Neuronal stem cell (in vitro differentiated cells): Measurements from ENCODE around the gene FHIT.

Source experiments
- DNase-seq: peaks from one replicate; pipeline ENCODE4 v3.0.0-alpha.2; 2013; ENCODE audit warnings: low spot score
- H2AFZ ChIP-seq: one replicate; pipeline ENCODE4 v1.6.1; 2013; ENCODE audit warnings: mild to moderate bottlenecking, low read length, inconsistent platforms
- H2AK5ac ChIP-seq: 2 replicates; pipeline ENCODE4 v1.6.1; 2013; ENCODE audit warnings: low read depth, mild to moderate bottlenecking, inconsistent platforms, low read length, moderate library complexity, mixed read lengths
- H2BK120ac ChIP-seq: 2 replicates; pipeline ENCODE4 v1.6.1; 2013; ENCODE audit warnings: low read depth, mild to moderate bottlenecking, inconsistent platforms, low read length, moderate library complexity, mixed read lengths
- H2BK12ac ChIP-seq: one replicate; pipeline ENCODE4 v1.6.1; 2013; ENCODE audit warnings: low read length, inconsistent platforms
- H2BK15ac ChIP-seq: 2 replicates; pipeline ENCODE4 v1.6.1; 2013; ENCODE audit warnings: mild to moderate bottlenecking, low read length, inconsistent platforms, mixed read lengths
- H2BK5ac ChIP-seq: one replicate; pipeline ENCODE4 v1.6.1; 2013; ENCODE audit warnings: inconsistent platforms, mild to moderate bottlenecking, low read length, moderate library complexity
- H3K14ac ChIP-seq: one replicate; pipeline ENCODE4 v1.6.1; 2013; ENCODE audit warnings: low read length, inconsistent platforms
- H3K18ac ChIP-seq: 2 replicates; pipeline ENCODE4 v1.6.1; 2013; ENCODE audit warnings: low read length, inconsistent platforms
- H3K23ac ChIP-seq: 2 replicates; pipeline ENCODE4 v1.6.1; 2013; ENCODE audit warnings: low read depth, mild to moderate bottlenecking, mixed read lengths, low read length, inconsistent platforms; ENCODE audit not compliant: poor library complexity
- H3K27ac ChIP-seq: replicated peaks from 3 replicates; pipeline ENCODE4 v1.5.1; 2013; ENCODE audit warnings: low read length, inconsistent platforms
- H3K27me3 ChIP-seq, 3 experiments: 2 replicates each; pipeline ENCODE4 v1.6.1; 2013; ENCODE audit warnings: low read length in 3 of 3, mild to moderate bottlenecking in 2 of 3, inconsistent platforms in 1 of 3, low read depth in 1 of 3, mixed read lengths in 1 of 3, moderate library complexity in 1 of 3; ENCODE audit not compliant: control insufficient read depth in 3 of 3, insufficient read depth in 3 of 3
- H3K36me3 ChIP-seq, 2 donors: replicated peaks in 1 of 2; 2 replicates each; pipeline ENCODE4 v1.6.1; 2013; ENCODE audit warnings: low read length in 2 of 2; ENCODE audit not compliant: control insufficient read depth in 2 of 2, insufficient read depth in 2 of 2
- H3K4ac ChIP-seq: 2 replicates; pipeline ENCODE4 v1.6.1; 2013; ENCODE audit warnings: inconsistent platforms, mild to moderate bottlenecking, low read length, moderate library complexity
- H3K4me1 ChIP-seq, 2 donors: 1 replicate in 1 of 2; 2 replicates in 1 of 2; pipeline ENCODE4 v1.6.1; 2013; ENCODE audit warnings: low read length in 2 of 2, low read depth in 1 of 2; ENCODE audit not compliant: control insufficient read depth in 2 of 2, insufficient read depth in 1 of 2
- H3K4me2 ChIP-seq: one replicate; pipeline ENCODE4 v1.6.1; 2013; ENCODE audit warnings: mild to moderate bottlenecking, low read length, inconsistent platforms; ENCODE audit not compliant: insufficient read depth, poor library complexity, severe bottlenecking
- H3K4me3 ChIP-seq, 2 donors: 2 replicates each; pipeline ENCODE4 v1.5.1; 2013; ENCODE audit warnings: low read length in 2 of 2, mild to moderate bottlenecking in 2 of 2, inconsistent platforms in 1 of 2, moderate library complexity in 1 of 2
- H3K79me1 ChIP-seq: one replicate; pipeline ENCODE4 v1.6.1; 2013; ENCODE audit warnings: low read depth, mild to moderate bottlenecking, inconsistent platforms, low read length, moderate library complexity
- H3K9ac ChIP-seq: one replicate; pipeline ENCODE4 v1.6.1; 2013; ENCODE audit warnings: mild to moderate bottlenecking, low read depth, low read length, inconsistent platforms; ENCODE audit not compliant: poor library complexity
- H3K9me3 ChIP-seq, 2 donors: replicated peaks in 1 of 2; 2 replicates each; pipeline versions ENCODE3 to v1.6.1; 2013; ENCODE audit warnings: low read length in 2 of 2, mild to moderate bottlenecking in 2 of 2, inconsistent platforms in 1 of 2, low read depth in 1 of 2, mixed read lengths in 1 of 2, moderate library complexity in 1 of 2; ENCODE audit not compliant: control insufficient read depth in 2 of 2, insufficient read depth in 1 of 2
- H4K8ac ChIP-seq: one replicate; pipeline ENCODE4 v1.6.1; 2013; ENCODE audit warnings: low read depth, mild to moderate bottlenecking, inconsistent platforms, low read length, moderate library complexity
- H4K91ac ChIP-seq: one replicate; pipeline ENCODE4 v1.6.1; 2013; ENCODE audit warnings: low read length, low read depth, mild to moderate bottlenecking, inconsistent platforms; ENCODE audit not compliant: poor library complexity
- WGBS, 2 donors: extraction: QIAGEN DNeasy Blood & Tissue Kit; methylation state at CpG; one replicate each; pipeline ENCODE4 v1.1.7; 2013; ENCODE audit warnings: missing lambda C conversion rate in 2 of 2, mixed read lengths in 1 of 2; ENCODE audit not compliant: insufficient read length in 2 of 2, insufficient replicate concordance in 1 of 2; ENCODE audit errors: extremely low coverage in 2 of 2; 5-methylcytosine and 5-hydroxymethylcytosine counted together

Gene FHIT

GRCh38 chr3:59880717-59881116, 1370.5 kb downstream of the FHIT start:
- Histone ChIP-seq H3K9me3 (no peaks in the 10 kb centered on the region), H3K79me1 (no peaks in the 10 kb centered on the region), H2AFZ (no peak overlapping the region), H3K4me3 (no peak overlapping the region), H2AK5ac (no peak overlapping the region), H2BK12ac (no peak overlapping the region), H3K18ac (no peak overlapping the region), H3K27ac (no peak overlapping the region), H3K4ac (no peak overlapping the region), H3K36me3 (no peaks in the 10 kb centered on the region), H3K14ac (no peak overlapping the region), H3K27me3 (peaks cover 0 to 3% (median 0%) of the 10 kb centered on the region in 3 experiments), H4K8ac (no peak overlapping the region), H3K23ac (no peak overlapping the region), H2BK5ac (no peak overlapping the region), H2BK120ac (no peak overlapping the region), H4K91ac (no peak overlapping the region), H3K4me1 (no peaks in the 10 kb centered on the region), H2BK15ac (no peak overlapping the region), H3K4me2 (no peak overlapping the region), H3K9ac (no peak overlapping the region)
- DNase-seq, result no peak
- no CpG with 5 or more reads among the region's 2 CpGs for WGBS, 2 donors

GRCh38 chr3:59879031-59879581, 1372.1 kb downstream of the FHIT start:
- WGBS, 2 donors, result no CpG with 5 or more reads among the region's 2 CpGs
- Histone ChIP-seq H2BK15ac (no peak overlapping the region), H3K4me2 (no peak overlapping the region), H3K18ac (no peak overlapping the region), H3K4me1 (peaks cover 0 to 3% of the 10 kb centered on the region in 2 donors), H2AK5ac (no peak overlapping the region), H2AFZ (no peak overlapping the region), H3K27ac (no peak overlapping the region), H4K91ac (no peak overlapping the region), H4K8ac (no peak overlapping the region), H2BK5ac (no peak overlapping the region), H3K14ac (no peak overlapping the region), H3K4me3 (no peak overlapping the region), H2BK12ac (no peak overlapping the region), H3K27me3 (no peaks in the 10 kb centered on the region), H3K9me3 (no peaks in the 10 kb centered on the region), H3K9ac (no peak overlapping the region), H2BK120ac (no peak overlapping the region), H3K36me3 (no peaks in the 10 kb centered on the region), H3K79me1 (no peaks in the 10 kb centered on the region), H3K23ac (no peak overlapping the region), H3K4ac (no peak overlapping the region)
- DNase-seq, result no peak

- DNase-seq, result no peak
- Histone ChIP-seq H3K23ac (no peak overlapping the region), H3K14ac (no peak overlapping the region), H3K4me2 (no peak overlapping the region), H4K8ac (no peak overlapping the region), H2AK5ac (no peak overlapping the region), H3K27me3 (no peaks in the 10 kb centered on the region), H2BK120ac (no peak overlapping the region), H3K9me3 (no peaks in the 10 kb centered on the region), H3K4me3 (no peak overlapping the region), H3K4me1 (peaks cover 0 to 3% of the 10 kb centered on the region in 2 donors), H3K4ac (no peak overlapping the region), H2AFZ (no peak overlapping the region), H2BK5ac (no peak overlapping the region), H4K91ac (no peak overlapping the region), H3K27ac (no peak overlapping the region), H2BK15ac (no peak overlapping the region), H3K9ac (no peak overlapping the region), H3K79me1 (no peaks in the 10 kb centered on the region), H2BK12ac (no peak overlapping the region), H3K36me3 (no peaks in the 10 kb centered on the region), H3K18ac (no peak overlapping the region)
- WGBS, 2 donors, result no CpG with 5 or more reads among the region's 2 CpGs
Measured at GRCh38 chr3:59878038-59878427, 1373.2 kb downstream of the FHIT start.

- Histone ChIP-seq H3K4me1 (peaks cover 0 to 3% of the 10 kb centered on the region in 2 donors), H3K79me1 (no peaks in the 10 kb centered on the region), H3K27ac (no peak overlapping the region), H2AFZ (no peak overlapping the region), H2BK15ac (no peak overlapping the region), H3K23ac (no peak overlapping the region), H3K4me3 (no peak overlapping the region), H4K8ac (no peak overlapping the region), H2AK5ac (no peak overlapping the region), H2BK5ac (no peak overlapping the region), H3K14ac (no peak overlapping the region), H2BK12ac (no peak overlapping the region), H3K27me3 (no peaks in the 10 kb centered on the region), H4K91ac (no peak overlapping the region), H3K9ac (no peak overlapping the region), H3K4me2 (no peak overlapping the region), H3K9me3 (no peaks in the 10 kb centered on the region), H3K18ac (no peak overlapping the region), H3K4ac (no peak overlapping the region), H3K36me3 (no peaks in the 10 kb centered on the region), H2BK120ac (no peak overlapping the region)
- WGBS, 2 donors, result no CpG with 5 or more reads among the region's 2 CpGs
- DNase-seq, result no peak
Measured at GRCh38 chr3:59877263-59878037, 1373.8 kb downstream of the FHIT start.
